Mucosa of rectum (tissue), 2 donors: ENCODE data around the gene MXI1.

Experiments used
- H3K27ac ChIP-seq, 2 donors: one replicate each; pipeline ENCODE4 v1.7.0; 2013; ENCODE audit warnings: inconsistent platforms in 2 of 2, low read depth in 2 of 2, low read length in 2 of 2
- H3K27me3 ChIP-seq, 2 donors: one replicate each; pipeline ENCODE4 v1.7.0; 2013; ENCODE audit warnings: low read length in 2 of 2; ENCODE audit not compliant: control insufficient read depth in 2 of 2, insufficient read depth in 2 of 2
- H3K36me3 ChIP-seq, 2 donors: one replicate each; pipeline ENCODE4 v1.7.0; 2013; ENCODE audit warnings: low read length in 2 of 2; ENCODE audit not compliant: control insufficient read depth in 2 of 2, insufficient read depth in 2 of 2
- H3K4me1 ChIP-seq, 2 donors: one replicate each; pipeline ENCODE4 v1.7.0; 2013; ENCODE audit warnings: low read length in 2 of 2, mild to moderate bottlenecking in 1 of 2; ENCODE audit not compliant: control insufficient read depth in 2 of 2, insufficient read depth in 2 of 2
- H3K4me3 ChIP-seq, 2 donors: one replicate each; pipeline ENCODE4 v1.7.0; 2013; ENCODE audit warnings: low read length in 2 of 2
- H3K9ac ChIP-seq, 2 donors: one replicate each; pipeline ENCODE4 v1.7.0; 2013; ENCODE audit warnings: low read length in 2 of 2, low read depth in 1 of 2, mild to moderate bottlenecking in 1 of 2
- H3K9me3 ChIP-seq, 2 donors: one replicate each; pipeline ENCODE4 v1.7.0; 2013; ENCODE audit warnings: low read length in 2 of 2; ENCODE audit not compliant: control insufficient read depth in 2 of 2
- donor health status: healthy.
- donor health status: Normal muscosa, but diverticular disease.

Gene MXI1

GRCh38 chr10:110205051-110205675 lies 2.2 kb upstream of the MXI1 start:
- peak overlapping the region in 1 of 2 donors; percentile 88 for H3K27ac ChIP-seq
- H3K36me3 ChIP-seq, result no peaks in the 10 kb centered on the region
- no peak overlapping the region for H3K4me3 ChIP-seq
- H3K9ac ChIP-seq, result no peak overlapping the region
- H3K27me3 ChIP-seq, result no peaks in the 10 kb centered on the region
- no peaks in the 10 kb centered on the region for H3K9me3 ChIP-seq
- H3K4me1 ChIP-seq, result peaks cover 10 to 14% of the 10 kb centered on the region in 2 donors

- Histone ChIP-seq H3K27me3 (no peaks in the 10 kb centered on the region), H3K4me3 (peak overlapping the region; percentile 83 to 87), H3K27ac (peak overlapping the region; percentile 79 to 86), H3K4me1 (peaks cover 22 to 29% of the 10 kb centered on the region in 2 donors), H3K9me3 (no peaks in the 10 kb centered on the region), H3K36me3 (no peaks in the 10 kb centered on the region), H3K9ac (peak overlapping the region; percentile 78 to 83)
These were observed 604 bp downstream of the MXI1 start for GRCh38 chr10:110207805-110208613.

- peak overlapping the region; percentile 86 to 87 for H3K27ac ChIP-seq
- H3K27me3 ChIP-seq, result no peaks in the 10 kb centered on the region
- H3K9me3 ChIP-seq, result no peaks in the 10 kb centered on the region
- H3K36me3 ChIP-seq, result no peaks in the 10 kb centered on the region
- peak overlapping the region; percentile 83 to 87 for H3K4me3 ChIP-seq
- H3K4me1 ChIP-seq, result peaks cover 23 to 29% of the 10 kb centered on the region in 2 donors
- peak overlapping the region; percentile 80 to 88 for H3K9ac ChIP-seq
These were observed 1.4 kb downstream of the MXI1 start for GRCh38 chr10:110208614-110209453.

GRCh38 chr10:110209454-110209925 lies 2.1 kb downstream of the MXI1 start:
- Histone ChIP-seq H3K27ac (peak overlapping the region; percentile 86 to 87), H3K36me3 (no peaks in the 10 kb centered on the region), H3K27me3 (no peaks in the 10 kb centered on the region), H3K4me3 (peak overlapping the region; percentile 83 to 87), H3K9ac (peak overlapping the region; percentile 80 to 88), H3K9me3 (no peaks in the 10 kb centered on the region), H3K4me1 (peaks cover 22 to 27% of the 10 kb centered on the region in 2 donors)

- Histone ChIP-seq H3K9me3 (no peaks in the 10 kb centered on the region), H3K27me3 (no peaks in the 10 kb centered on the region), H3K36me3 (no peaks in the 10 kb centered on the region), H3K4me1 (peaks cover 23 to 26% of the 10 kb centered on the region in 2 donors), H3K27ac (peak overlapping the region; percentile 86 to 87), H3K9ac (peak overlapping the region; percentile 85 to 88), H3K4me3 (peak overlapping the region; percentile 83 to 87)
These were observed 2.7 kb downstream of the MXI1 start for GRCh38 chr10:110209926-110210673.

- peak overlapping the region; percentile 86 to 87 for H3K27ac ChIP-seq
- no peaks in the 10 kb centered on the region for H3K9me3 ChIP-seq
- H3K9ac ChIP-seq, result peak overlapping the region; percentile 85 to 88
- H3K36me3 ChIP-seq, result no peaks in the 10 kb centered on the region
- H3K4me3 ChIP-seq, result peak overlapping the region; percentile 82
- H3K27me3 ChIP-seq, result no peaks in the 10 kb centered on the region
- peaks cover 30 to 34% of the 10 kb centered on the region in 2 donors for H3K4me1 ChIP-seq
These were observed 3.5 kb downstream of the MXI1 start for GRCh38 chr10:110210674-110211464.

GRCh38 chr10:110211465-110211843 lies 4.0 kb downstream of the MXI1 start:
- H3K9ac ChIP-seq, result peak overlapping the region; percentile 61 to 88
- H3K4me1 ChIP-seq, result peaks cover 30 to 37% of the 10 kb centered on the region in 2 donors
- H3K27ac ChIP-seq, result peak overlapping the region; percentile 86 to 87
- peak overlapping the region; percentile 82 for H3K4me3 ChIP-seq
- no peaks in the 10 kb centered on the region for H3K27me3 ChIP-seq
- no peaks in the 10 kb centered on the region for H3K36me3 ChIP-seq
- no peaks in the 10 kb centered on the region for H3K9me3 ChIP-seq

- no peaks in the 10 kb centered on the region for H3K27me3 ChIP-seq
- peaks cover 25 to 37% of the 10 kb centered on the region in 2 donors for H3K4me1 ChIP-seq
- H3K9ac ChIP-seq, result peak overlapping the region; percentile 61 to 88
- H3K9me3 ChIP-seq, result no peaks in the 10 kb centered on the region
- H3K27ac ChIP-seq, result peak overlapping the region; percentile 86 to 87
- peak overlapping the region; percentile 82 for H3K4me3 ChIP-seq
- H3K36me3 ChIP-seq, result no peaks in the 10 kb centered on the region
These were observed 5.0 kb downstream of the MXI1 start for GRCh38 chr10:110212119-110213006.
